ENCODE measurements around the gene IRX1. TPM values are rescaled to one million over a fixed set of nuclear protein-coding genes. Genes with fewer than 3 reads are reported as not detected.
A peak's percentile ranks its signal among the peaks of the same experiment; 100 is the strongest.

IRX1 gene
- total and polyA plus RNA-seq, 2 of the 8 experiments (the other 6 are each of a cell fraction or from before 2014, with no cell fraction given), result 2.6 to 3.9 TPM

GRCh38 chr5:3546028-3546427 lies 49.6 kb upstream of the IRX1 start:
- Histone ChIP-seq H3K36me3 (ENCODE audit: control insufficient read depth in 2 of 4, insufficient read depth in 4 of 4, low read length in 3 of 4) (no peaks in the 10 kb centered on the region), H3K56ac (replicated peaks; ENCODE audit: insufficient read length, low read depth, low read length) (no peak overlapping the region), H2BK5ac (ENCODE audit: low read depth, low read length) (no peak overlapping the region), H4K20me1 (replicated peaks in 1 of 2; ENCODE audit: control insufficient read depth in 1 of 2, insufficient read depth in 2 of 2, low read length in 2 of 2) (no peaks in the 10 kb centered on the region), H4K91ac (replicated peaks; ENCODE audit: insufficient read length, low read length) (no peak overlapping the region), H3K4ac (replicated peaks; ENCODE audit: insufficient read length, low read depth, low read length) (no peak overlapping the region), H2BK120ac (replicated peaks; ENCODE audit: low read depth, low read length) (no peak overlapping the region), H2BK12ac (ENCODE audit: low read depth, low read length) (no peak overlapping the region), H3K14ac (ENCODE audit: insufficient read length) (no peak overlapping the region), H2BK15ac (ENCODE audit: low read length) (no peak overlapping the region; the same call in 1 of the 2 replicates), H3K23ac (ENCODE audit: insufficient read length) (no peak overlapping the region), H3K4me2 (ENCODE audit: insufficient read depth in 1 of 2, low read depth in 2 of 2, low read length in 2 of 2) (no peak overlapping the region), H3K79me1 (ENCODE audit: low read depth, low read length) (no peaks in the 10 kb centered on the region), H2AFZ (ENCODE audit: low read length) (peak overlapping the region; percentile 5; the same call in 1 of the 2 replicates), H3K79me2 (ENCODE audit: control insufficient read depth in 1 of 2, insufficient read depth in 2 of 2, low read length in 2 of 2) (no peaks in the 10 kb centered on the region; a peak in 1 of 4 replicates), H3K4me3 (ENCODE audit: extremely low read depth in 1 of 4, insufficient read depth in 2 of 4, low read depth in 3 of 4, low read length in 4 of 4) (no peak overlapping the region), H4K5ac (ENCODE audit: insufficient read length, low read depth, low read length) (no peak overlapping the region), H2BK20ac (ENCODE audit: low read length) (no peak overlapping the region), H2AK5ac (ENCODE audit: low read depth, low read length) (no peak overlapping the region), H3K4me1 (replicated peaks in 1 of 4; ENCODE audit: control insufficient read depth in 3 of 4, insufficient read depth in 4 of 4, low read length in 3 of 4) (no peaks in the 10 kb centered on the region), H3K23me2 (ENCODE audit: low read depth, low read length) (no peaks in the 10 kb centered on the region), H3K9ac (replicated peaks in 1 of 4; ENCODE audit: extremely low read depth in 1 of 4, low read depth in 3 of 4, low read length in 3 of 4) (no peak overlapping the region), H4K8ac (ENCODE audit: extremely low read depth, insufficient read depth, low read length) (no peak overlapping the region), H3K27me3 (replicated peaks in 1 of 4; ENCODE audit: control insufficient read depth in 3 of 4, extremely low read depth in 1 of 4, insufficient read depth in 3 of 4, low read length in 3 of 4) (no peaks in the 10 kb centered on the region), H3K18ac (ENCODE audit: extremely low read depth, low read length) (no peak overlapping the region), H3K27ac (ENCODE audit: low read depth, low read length) (no peak overlapping the region), H3K9me3 (ENCODE audit: insufficient read depth in 2 of 2, low read depth in 1 of 2, low read length in 1 of 2) (no peaks in the 10 kb centered on the region)
- ChIA-PET CTCF (ENCODE audit: partially characterized antibody) (interaction anchor here (1.1 kb wide), 1 partner anchor 29 kb away, joined by 4 read pairs; no protein-coding TSS in a partner anchor), POLR2A (ENCODE audit: partially characterized antibody) (no interaction called here)
- WGBS, 2 experiments (ENCODE audit: extremely low coverage in 1 of 2, insufficient coverage in 1 of 2, insufficient read length in 1 of 2, insufficient replicate concordance in 2 of 2, low coverage in 1 of 2, low lambda C conversion rate in 2 of 2, missing lambda C conversion rate in 1 of 2), result 88% methylated on average over 3 of the region's 3 CpGs; no CpG with 5 or more reads in 1 of the 2 experiments
- TF ChIP-seq BACH1 (IDR thresholded peaks at IDR 0.05; ENCODE audit: low read length), result no peak
- no peak for DNase-seq (ENCODE audit: low read depth in 1 of 2, low spot score in 2 of 2)
- FAIRE-seq, result no peak
